Measurements from ENCODE around the gene FSIP1.

FSIP1 gene

DNA sequence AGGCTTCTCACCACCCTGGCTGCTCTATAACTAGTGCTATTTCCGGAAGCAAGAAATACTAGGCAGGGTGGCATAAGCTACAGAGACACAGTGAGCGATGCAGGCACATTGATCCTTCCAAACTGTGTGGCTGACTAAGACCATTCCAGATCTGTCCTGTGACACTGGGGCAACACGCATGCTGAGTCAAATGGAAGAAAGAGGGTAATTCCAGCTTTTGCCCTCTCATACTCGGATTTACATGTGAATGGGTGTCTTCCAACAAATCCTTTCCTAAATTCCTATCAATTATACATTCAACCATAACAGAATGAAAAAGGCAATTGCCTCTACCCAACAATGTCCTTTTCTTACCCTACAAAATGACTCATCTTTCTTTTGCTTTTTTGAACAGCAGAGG lies 5.1 kb downstream of the FSIP1 start:
- DNase-seq = no peak
- no peaks in the 10 kb centered on the region for H3K9me3 ChIP-seq
- no peaks in the 10 kb centered on the region for H3K27me3 ChIP-seq
- no peaks in the 10 kb centered on the region for H3K36me3 ChIP-seq
- TF ChIP-seq, protein P1, sequence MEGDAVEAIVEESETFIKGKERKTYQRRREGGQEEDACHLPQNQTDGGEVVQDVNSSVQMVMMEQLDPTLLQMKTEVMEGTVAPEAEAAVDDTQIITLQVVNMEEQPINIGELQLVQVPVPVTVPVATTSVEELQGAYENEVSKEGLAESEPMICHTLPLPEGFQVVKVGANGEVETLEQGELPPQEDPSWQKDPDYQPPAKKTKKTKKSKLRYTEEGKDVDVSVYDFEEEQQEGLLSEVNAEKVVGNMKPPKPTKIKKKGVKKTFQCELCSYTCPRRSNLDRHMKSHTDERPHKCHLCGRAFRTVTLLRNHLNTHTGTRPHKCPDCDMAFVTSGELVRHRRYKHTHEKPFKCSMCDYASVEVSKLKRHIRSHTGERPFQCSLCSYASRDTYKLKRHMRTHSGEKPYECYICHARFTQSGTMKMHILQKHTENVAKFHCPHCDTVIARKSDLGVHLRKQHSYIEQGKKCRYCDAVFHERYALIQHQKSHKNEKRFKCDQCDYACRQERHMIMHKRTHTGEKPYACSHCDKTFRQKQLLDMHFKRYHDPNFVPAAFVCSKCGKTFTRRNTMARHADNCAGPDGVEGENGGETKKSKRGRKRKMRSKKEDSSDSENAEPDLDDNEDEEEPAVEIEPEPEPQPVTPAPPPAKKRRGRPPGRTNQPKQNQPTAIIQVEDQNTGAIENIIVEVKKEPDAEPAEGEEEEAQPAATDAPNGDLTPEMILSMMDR (IDR thresholded peaks at IDR 0.05; ENCODE audit: low read depth, low read length) = no peak
- H3K4me3 ChIP-seq (ENCODE audit: low read depth, low read length) = no peak overlapping the region
- peaks cover 6% of the 10 kb centered on the region for H3K4me1 ChIP-seq

DNA sequence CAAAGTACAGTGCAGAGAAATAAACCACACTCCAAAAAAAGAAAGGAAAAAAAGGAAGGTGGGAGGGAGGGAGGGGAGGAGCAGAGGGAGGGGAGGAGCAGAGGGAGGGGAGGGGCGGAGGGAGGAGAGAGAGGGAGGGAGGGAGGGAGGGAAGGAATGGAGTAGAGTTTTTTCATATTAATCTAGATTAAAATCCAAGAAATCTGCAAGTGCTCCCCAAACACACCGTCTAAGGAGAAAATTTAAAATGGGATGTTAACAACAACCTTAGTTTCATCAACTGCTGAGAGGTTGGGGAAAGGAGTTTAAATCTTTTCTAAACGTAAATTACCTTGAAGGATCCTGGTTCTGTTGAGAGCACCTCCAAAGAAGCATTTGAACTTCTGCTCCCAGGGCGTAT lies 6.6 kb downstream of the FSIP1 start:
- DNase-seq = no peak
- TF ChIP-seq, protein P1 (IDR thresholded peaks at IDR 0.05; ENCODE audit: low read depth, low read length) = no peak
- no peaks in the 10 kb centered on the region for H3K9me3 ChIP-seq
- no peak overlapping the region for H3K4me3 ChIP-seq (ENCODE audit: low read depth, low read length)
- H3K36me3 ChIP-seq = no peaks in the 10 kb centered on the region
- no peaks in the 10 kb centered on the region for H3K27me3 ChIP-seq
- peaks cover 6% of the 10 kb centered on the region for H3K4me1 ChIP-seq

- Histone ChIP-seq H3K27me3 (no peaks in the 10 kb centered on the region), H3K4me3 (ENCODE audit: low read depth, low read length) (no peak overlapping the region), H3K4me1 (peaks cover 6% of the 10 kb centered on the region), H3K36me3 (no peaks in the 10 kb centered on the region), H3K9me3 (no peaks in the 10 kb centered on the region)
- DNase-seq = no peak
- TF ChIP-seq, protein P1 (IDR thresholded peaks at IDR 0.05; ENCODE audit: low read depth, low read length) = no peak
These were observed 7.9 kb downstream of the FSIP1 start for GRCh38 chr15:39774688-39775267.

- no peak for DNase-seq
- Histone ChIP-seq H3K27me3 (no peaks in the 10 kb centered on the region), H3K4me1 (peaks cover 6% of the 10 kb centered on the region), H3K4me3 (ENCODE audit: low read depth, low read length) (no peak overlapping the region), H3K36me3 (no peaks in the 10 kb centered on the region), H3K9me3 (no peaks in the 10 kb centered on the region)
- TF ChIP-seq, protein P1 (IDR thresholded peaks at IDR 0.05; ENCODE audit: low read depth, low read length) = no peak
These were observed 11.6 kb downstream of the FSIP1 start for GRCh38 chr15:39770748-39771689.

DNA sequence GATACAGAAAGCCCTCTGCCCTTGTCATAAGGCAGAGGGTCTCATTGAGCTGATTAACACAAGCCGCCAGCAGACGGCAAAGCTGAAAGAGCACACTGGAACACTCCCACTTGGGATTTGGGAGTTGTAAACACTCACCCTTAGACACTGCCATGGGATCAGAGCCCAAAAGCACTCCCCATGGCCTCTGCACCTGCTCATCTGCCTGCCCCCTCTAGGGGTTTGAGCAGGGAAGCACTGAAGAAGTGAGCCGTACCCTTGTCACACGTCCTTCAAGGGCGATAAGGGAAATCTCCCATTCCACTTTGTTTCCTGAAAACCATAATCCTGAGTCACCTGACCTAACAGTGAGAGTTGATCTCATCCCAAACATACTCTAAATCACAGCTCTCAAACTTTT lies 14.7 kb downstream of the FSIP1 start:
- no peak for DNase-seq
- TF ChIP-seq, protein P1 (IDR thresholded peaks at IDR 0.05; ENCODE audit: low read depth, low read length) = peak; percentile 11; the same call in 1 of the 2 replicates
- H3K9me3 ChIP-seq = no peaks in the 10 kb centered on the region
- H3K27me3 ChIP-seq = no peaks in the 10 kb centered on the region
- H3K4me1 ChIP-seq = no peaks in the 10 kb centered on the region
- no peak overlapping the region for H3K4me3 ChIP-seq (ENCODE audit: low read depth, low read length)
- no peaks in the 10 kb centered on the region for H3K36me3 ChIP-seq

- Histone ChIP-seq H3K4me3 (ENCODE audit: low read depth, low read length) (no peak overlapping the region), H3K9me3 (no peaks in the 10 kb centered on the region; the same call in 1 of the 2 replicates), H3K27me3 (no peaks in the 10 kb centered on the region), H3K36me3 (no peaks in the 10 kb centered on the region), H3K4me1 (no peaks in the 10 kb centered on the region)
- TF ChIP-seq, protein P1 (IDR thresholded peaks at IDR 0.05; ENCODE audit: low read depth, low read length) = no peak
- no peak for DNase-seq
These were observed 21.6 kb downstream of the FSIP1 start for GRCh38 chr15:39761006-39761405.
